Ectodermal cell (in vitro differentiated cells): ENCODE measurements around the gene NOTCH2.
"Not testable (repeated sequence)": the region's sequence is repeated elsewhere in the genome, so short reads cannot be mapped to it uniquely, and the experiment has no call there.

Experiments
- H3K27ac ChIP-seq: 2 replicates; pipeline ENCODE4 v1.7.0; 2013; ENCODE audit warnings: mild to moderate bottlenecking, low read depth, low read length; ENCODE audit not compliant: insufficient read depth, poor library complexity, severe bottlenecking
- H3K27me3 ChIP-seq: 2 replicates; pipeline ENCODE4 v1.7.0; 2013; ENCODE audit warnings: mild to moderate bottlenecking, low read length; ENCODE audit not compliant: insufficient read depth, control insufficient read depth, poor library complexity, severe bottlenecking
- H3K36me3 ChIP-seq: one replicate; pipeline ENCODE4 v1.7.0; 2013; ENCODE audit warnings: low read length; ENCODE audit not compliant: control insufficient read depth, insufficient read depth
- H3K4me1 ChIP-seq: one replicate; pipeline ENCODE4 v1.7.0; 2013; ENCODE audit warnings: low read length; ENCODE audit not compliant: control insufficient read depth, insufficient read depth
- H3K4me3 ChIP-seq: 2 replicates; pipeline ENCODE4 v1.7.0; 2013; ENCODE audit warnings: low read depth, low read length, control low read depth; ENCODE audit not compliant: insufficient read depth
- H3K9me3 ChIP-seq: 2 replicates; pipeline ENCODE4 v1.7.0; 2013; ENCODE audit warnings: mild to moderate bottlenecking, low read length, moderate library complexity; ENCODE audit not compliant: control insufficient read depth
- WGBS, 2 experiments: methylation state at CpG; one replicate each; pipeline ENCODE4 v1.1.7; 2013; ENCODE audit warnings: missing lambda C conversion rate in 2 of 2; 5-methylcytosine and 5-hydroxymethylcytosine counted together

Gene NOTCH2

DNA sequence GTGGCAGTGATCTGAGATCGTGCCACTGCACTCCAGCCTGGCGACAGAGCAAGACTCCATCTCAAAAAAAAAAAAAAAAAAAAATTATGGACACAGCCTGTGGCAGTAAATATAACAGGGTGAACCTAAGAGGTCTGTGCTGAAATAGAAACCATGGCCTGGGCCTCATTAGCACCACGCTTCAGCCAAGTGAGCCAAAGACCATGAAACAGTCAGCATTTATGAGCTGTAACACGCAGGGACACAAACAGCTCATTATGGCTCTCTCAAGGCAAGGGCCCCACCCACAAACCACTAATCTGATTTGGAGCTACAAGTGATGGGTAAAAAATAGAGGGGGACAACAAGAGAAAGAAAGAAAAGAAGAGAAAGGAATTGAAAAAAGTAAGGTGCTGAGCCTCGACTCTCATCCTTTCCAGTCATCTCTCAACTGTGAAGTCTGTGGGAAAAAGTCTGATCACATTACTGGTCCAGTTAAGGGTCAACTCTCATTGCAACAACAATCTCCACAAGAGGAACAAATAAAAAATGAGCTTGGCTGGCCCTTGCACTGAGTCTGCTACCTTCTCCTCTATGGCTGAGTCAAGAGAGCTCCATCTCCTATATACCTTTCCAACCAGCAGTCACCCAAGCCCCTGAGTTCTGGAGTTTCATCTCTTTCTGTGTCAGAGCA, 93.7 kb downstream of the NOTCH2 start:
- H3K4me1 ChIP-seq = not testable (repeated sequence)

DNA sequence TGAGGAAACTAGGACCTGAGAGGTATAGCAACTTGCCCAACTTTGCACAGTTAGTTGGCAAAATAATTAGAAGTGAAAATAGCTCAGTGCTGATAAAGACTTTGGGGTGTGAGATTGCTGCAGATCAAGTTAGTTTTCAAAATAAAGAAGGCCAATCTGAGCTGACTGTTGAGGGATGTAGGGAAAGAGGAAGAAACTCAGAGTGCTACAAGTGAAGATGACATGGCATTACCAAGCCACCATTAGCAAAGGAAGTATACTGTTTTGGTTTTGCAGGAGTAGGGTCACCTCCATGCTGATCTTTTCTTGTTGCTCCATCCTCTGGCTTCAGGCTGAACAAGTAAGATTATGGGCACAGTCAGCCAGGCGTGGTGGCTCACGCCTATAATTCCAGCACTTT, 94.5 kb downstream of the NOTCH2 start:
- no peak overlapping the region for H3K27ac ChIP-seq
- H3K4me3 ChIP-seq = no peak overlapping the region
- H3K9me3 ChIP-seq = no peaks in the 10 kb centered on the region
- H3K4me1 ChIP-seq = no peaks in the 10 kb centered on the region
- no peaks in the 10 kb centered on the region for H3K27me3 ChIP-seq
- no peaks in the 10 kb centered on the region for H3K36me3 ChIP-seq
- 88 to 94% methylated on average over 2 of the region's 2 CpGs for WGBS, 2 experiments

More for the DNA sequence above, 93.7 kb downstream of the NOTCH2 start:
- 94 to 99% methylated on average over 5 of the region's 5 CpGs for WGBS, 2 experiments
- H3K36me3 ChIP-seq, H3K27ac ChIP-seq, H3K4me3 ChIP-seq, H3K27me3 ChIP-seq, H3K9me3 ChIP-seq: not testable (repeated sequence)

DNA sequence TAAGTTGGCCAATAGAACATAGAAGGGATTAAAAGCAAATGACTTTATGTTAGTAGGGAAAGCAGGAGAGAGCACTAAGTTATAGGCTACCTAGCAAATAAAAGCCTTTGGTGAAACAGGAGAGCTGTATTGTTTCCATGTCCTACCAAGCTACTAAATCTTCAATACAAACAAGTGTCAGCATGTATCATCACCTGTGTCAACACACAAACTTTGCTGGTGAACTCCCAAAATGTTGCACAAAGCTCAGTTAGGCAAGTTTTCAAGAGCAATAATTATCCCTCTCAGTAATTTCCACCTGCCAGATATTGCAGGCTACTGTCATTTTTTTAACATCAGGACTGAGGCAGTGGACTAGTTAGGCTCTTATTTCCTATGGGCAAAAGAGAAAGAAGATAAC, 95.4 kb downstream of the NOTCH2 start:
- H3K4me3 ChIP-seq = no peak overlapping the region
- H3K9me3 ChIP-seq = no peaks in the 10 kb centered on the region
- no peak overlapping the region for H3K27ac ChIP-seq
- H3K36me3 ChIP-seq = peaks cover 8% of the 10 kb centered on the region
- H3K27me3 ChIP-seq = no peaks in the 10 kb centered on the region
- H3K4me1 ChIP-seq = no peaks in the 10 kb centered on the region

DNA sequence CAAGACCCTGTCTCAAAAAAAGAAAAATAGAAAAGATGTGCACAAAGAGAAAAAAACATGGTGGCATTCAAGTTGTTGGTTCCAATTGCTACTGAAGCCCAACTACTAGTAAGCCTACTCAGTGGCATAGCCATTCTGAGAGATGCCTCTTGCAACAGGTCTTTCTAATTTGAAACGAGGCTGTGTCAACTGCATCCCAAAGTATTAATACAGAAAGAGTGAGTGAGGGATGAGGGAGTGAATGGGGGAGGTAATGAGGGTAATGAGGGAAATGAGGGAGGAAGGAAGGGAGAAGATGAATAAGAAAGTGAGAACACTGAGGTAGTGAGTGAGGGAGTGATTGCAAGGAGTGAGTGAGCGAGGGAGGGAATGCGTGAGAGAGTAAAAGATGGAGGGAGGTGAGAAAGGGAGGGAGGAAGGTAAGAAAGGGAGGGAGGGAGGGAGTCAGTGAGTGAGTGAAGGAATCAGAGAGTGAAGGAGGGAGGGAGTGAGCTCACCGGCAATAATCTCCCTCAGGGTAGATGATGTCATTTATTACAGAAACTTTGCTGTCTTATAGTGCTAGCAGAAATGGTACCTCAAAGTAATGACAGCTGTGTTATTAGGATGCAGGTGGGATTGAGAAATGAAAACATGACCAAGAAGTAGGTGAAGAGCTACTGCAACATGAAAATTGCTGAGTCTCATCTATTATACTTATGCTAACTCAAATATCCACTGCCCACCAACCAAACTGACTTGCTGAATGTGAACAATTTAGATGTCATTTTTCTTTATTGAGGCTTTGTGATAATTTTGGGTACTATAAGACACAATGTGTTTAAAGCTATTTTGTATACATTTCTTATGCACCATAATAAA, 97.5 kb downstream of the NOTCH2 start:
- H3K27me3 ChIP-seq = no peaks in the 10 kb centered on the region
- peaks cover 14% of the 10 kb centered on the region for H3K36me3 ChIP-seq
- H3K4me3 ChIP-seq = no peak overlapping the region
- 94 to 95% methylated on average over 4 of the region's 4 CpGs for WGBS, 2 experiments
- H3K27ac ChIP-seq = no peak overlapping the region
- H3K4me1 ChIP-seq = no peaks in the 10 kb centered on the region
- H3K9me3 ChIP-seq = no peaks in the 10 kb centered on the region

DNA sequence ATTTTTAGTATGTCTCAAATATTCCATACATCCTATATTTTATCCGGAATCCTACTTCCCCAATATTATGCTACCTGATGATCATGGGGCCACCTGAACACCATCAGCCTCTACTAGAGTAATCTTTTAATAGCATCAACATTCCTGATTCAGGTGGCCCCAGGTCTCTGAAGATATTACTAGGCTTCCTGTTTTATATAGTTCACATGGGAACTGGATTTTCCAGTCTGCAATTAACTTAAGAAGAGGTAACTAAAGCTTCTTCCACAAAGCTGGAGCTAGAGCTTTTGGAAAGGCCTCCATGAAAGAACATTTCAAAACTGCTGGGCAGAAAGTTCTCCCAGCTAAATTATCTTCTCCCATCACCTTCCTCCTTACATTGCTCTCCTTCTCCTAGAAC, 100.9 kb downstream of the NOTCH2 start:
- 80 to 92% methylated on average over 1 of the region's 1 CpG for WGBS, 2 experiments
- no peaks in the 10 kb centered on the region for H3K27me3 ChIP-seq
- no peak overlapping the region for H3K4me3 ChIP-seq
- H3K36me3 ChIP-seq = peaks cover 22% of the 10 kb centered on the region
- no peaks in the 10 kb centered on the region for H3K4me1 ChIP-seq
- H3K27ac ChIP-seq = no peak overlapping the region
- no peaks in the 10 kb centered on the region for H3K9me3 ChIP-seq

DNA sequence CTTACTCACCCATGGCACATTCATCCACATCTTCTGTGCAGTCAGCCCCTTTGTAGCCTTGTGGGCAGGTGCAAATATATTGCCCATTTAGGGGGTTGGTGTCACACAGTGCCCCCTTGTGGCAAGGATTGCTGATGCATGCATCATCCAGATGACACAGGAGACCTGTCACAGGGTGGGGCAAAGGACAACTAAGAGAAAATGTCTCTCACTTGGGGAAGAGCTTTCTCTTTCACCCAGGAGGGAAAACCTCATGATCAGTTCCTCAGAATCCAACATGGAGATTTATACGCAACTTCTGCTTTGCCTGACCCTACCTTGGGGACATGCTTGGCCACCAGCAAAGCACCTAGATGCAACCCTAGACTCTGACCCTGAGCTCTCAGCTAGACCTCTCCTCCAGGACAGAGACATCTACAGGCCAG, 101.4 kb downstream of the NOTCH2 start:
- Histone ChIP-seq H3K27me3 (no peaks in the 10 kb centered on the region), H3K27ac (no peak overlapping the region), H3K4me3 (no peak overlapping the region), H3K4me1 (no peaks in the 10 kb centered on the region), H3K9me3 (no peaks in the 10 kb centered on the region), H3K36me3 (peaks cover 26% of the 10 kb centered on the region)
- WGBS, 2 experiments = 90 to 93% methylated on average over 1 of the region's 1 CpG

DNA sequence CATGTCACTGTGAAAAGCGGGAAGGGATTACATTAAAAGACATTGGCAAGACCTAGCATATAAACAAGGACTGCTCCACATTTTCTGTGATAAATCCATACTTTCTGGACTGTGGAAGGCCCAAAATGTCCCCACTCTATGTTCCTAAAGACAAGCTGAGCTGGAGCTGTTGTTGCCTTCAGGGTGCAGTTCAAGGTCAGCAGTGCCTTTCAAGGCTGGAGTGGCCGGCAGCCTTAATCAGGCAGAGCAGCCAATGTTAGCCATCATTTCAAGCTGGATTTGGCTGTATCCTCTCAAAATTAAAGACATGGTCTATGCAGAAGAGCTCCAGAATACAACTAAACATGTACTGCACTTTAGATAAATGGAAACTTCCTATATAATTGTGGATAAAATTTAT, 102.8 kb downstream of the NOTCH2 start:
- peaks cover 26% of the 10 kb centered on the region for H3K36me3 ChIP-seq
- no peak overlapping the region for H3K27ac ChIP-seq
- 94 to 97% methylated on average over 2 of the region's 2 CpGs for WGBS, 2 experiments

DNA sequence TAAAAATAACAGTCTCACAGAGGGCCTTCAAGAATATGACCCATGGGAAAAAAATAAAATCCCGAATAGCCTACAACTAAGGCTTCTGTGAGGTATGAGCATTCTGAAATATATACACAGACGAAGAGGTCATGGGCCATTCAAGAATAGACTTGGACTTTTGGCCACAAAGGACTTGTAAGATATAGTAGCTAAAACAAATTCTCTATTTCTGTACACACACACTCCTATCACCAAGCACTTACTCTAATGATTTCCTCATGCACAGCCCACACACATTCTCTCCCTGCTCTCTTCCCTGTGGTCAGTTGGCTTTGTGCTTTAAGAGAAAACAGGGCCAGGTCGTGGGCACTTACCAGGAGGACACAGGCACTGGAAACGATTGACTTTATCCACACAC, 103.4 kb downstream of the NOTCH2 start:
- H3K36me3 ChIP-seq = peaks cover 26% of the 10 kb centered on the region
- H3K27ac ChIP-seq = no peak overlapping the region
- H3K27me3 ChIP-seq = no peaks in the 10 kb centered on the region
- H3K4me3 ChIP-seq = no peak overlapping the region
- no peaks in the 10 kb centered on the region for H3K9me3 ChIP-seq
- 91 to 93% methylated on average over 4 of the region's 4 CpGs for WGBS, 2 experiments
- H3K4me1 ChIP-seq = no peaks in the 10 kb centered on the region

More for the DNA sequence above, 102.8 kb downstream of the NOTCH2 start:
- no peaks in the 10 kb centered on the region for H3K27me3 ChIP-seq
- no peaks in the 10 kb centered on the region for H3K4me1 ChIP-seq
- no peak overlapping the region for H3K4me3 ChIP-seq
- no peaks in the 10 kb centered on the region for H3K9me3 ChIP-seq

DNA sequence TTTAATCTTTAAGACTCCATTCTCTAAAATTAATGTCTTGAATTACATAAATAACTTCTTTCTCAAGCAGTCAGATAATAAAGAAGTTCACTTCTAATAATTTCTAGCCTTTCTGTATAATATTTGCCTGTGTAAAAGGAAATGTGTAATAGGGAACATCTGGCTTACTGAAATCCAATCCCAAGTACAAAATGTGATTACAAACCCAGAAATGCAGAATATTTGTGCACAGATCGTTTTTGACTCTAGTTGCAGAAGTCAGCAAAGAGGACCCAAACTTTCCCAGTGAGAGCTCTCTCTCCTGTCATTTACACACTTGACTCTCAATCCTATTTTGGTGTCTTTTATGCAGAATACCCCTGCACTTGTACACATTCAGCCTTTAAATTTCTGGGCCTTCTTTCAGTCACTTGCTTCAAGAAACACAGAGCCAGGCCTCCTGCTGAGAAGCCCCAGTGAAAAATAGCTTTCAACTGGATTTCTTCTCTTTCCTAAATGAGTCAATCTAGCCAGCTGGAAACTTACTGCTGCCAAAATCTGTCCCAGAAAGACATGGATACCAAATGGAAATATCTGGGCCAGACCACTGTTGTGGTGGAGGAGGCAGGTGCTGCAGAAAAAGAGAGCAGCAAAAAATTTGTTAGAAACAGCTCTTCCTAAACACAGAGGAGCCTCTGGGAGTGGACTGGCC, 104.6 kb downstream of the NOTCH2 start:
- WGBS, 2 experiments = 88 to 95% methylated on average over 1 of the region's 1 CpG
- no peaks in the 10 kb centered on the region for H3K9me3 ChIP-seq
- H3K4me1 ChIP-seq = no peaks in the 10 kb centered on the region
- H3K27ac ChIP-seq = no peak overlapping the region
- H3K36me3 ChIP-seq = peaks cover 26% of the 10 kb centered on the region
- no peak overlapping the region for H3K4me3 ChIP-seq
- no peaks in the 10 kb centered on the region for H3K27me3 ChIP-seq

DNA sequence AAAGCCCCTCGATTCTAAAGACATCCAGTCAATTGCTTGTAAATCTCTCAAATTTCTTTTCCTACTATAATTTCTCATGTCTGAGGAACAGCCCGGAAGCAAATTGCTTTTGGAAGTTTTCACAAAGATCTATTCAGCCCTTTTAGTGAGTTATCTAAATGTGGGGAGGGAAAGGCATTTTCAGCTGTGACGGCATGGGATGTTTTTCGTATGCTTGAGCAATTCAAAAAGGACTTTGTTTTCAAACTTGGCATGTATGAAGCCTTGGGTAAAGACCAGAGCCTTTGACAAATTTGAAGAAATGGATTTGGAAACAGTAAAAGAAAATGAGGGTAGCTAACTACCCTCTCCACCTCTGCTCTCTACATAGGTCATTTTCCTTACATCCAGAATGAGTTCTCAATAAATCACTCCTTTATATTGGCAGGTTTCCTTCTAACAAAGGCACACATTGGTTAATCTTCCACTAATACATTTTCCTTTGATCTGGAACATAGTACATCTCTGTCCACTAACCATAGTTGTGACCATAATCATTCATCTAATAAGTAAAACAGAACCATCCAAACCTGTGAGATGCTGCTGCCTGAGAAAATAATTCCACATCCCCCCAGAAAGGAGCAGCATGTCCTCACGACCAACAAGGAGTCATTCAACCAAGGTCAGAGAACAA, 107.0 kb downstream of the NOTCH2 start:
- H3K27ac ChIP-seq = no peak overlapping the region
- no peaks in the 10 kb centered on the region for H3K9me3 ChIP-seq
- peaks cover 17% of the 10 kb centered on the region for H3K36me3 ChIP-seq
- H3K4me3 ChIP-seq = no peak overlapping the region
- H3K27me3 ChIP-seq = no peaks in the 10 kb centered on the region
- no peaks in the 10 kb centered on the region for H3K4me1 ChIP-seq
- WGBS, 2 experiments = 89 to 94% methylated on average over 5 of the region's 5 CpGs
